HL-60 (cell line): ENCODE measurements around the gene KANK4.

ENCODE experiments used
- TF ChIP-seq, protein P1 (sequence below): IDR thresholded peaks from one replicate; pipeline ENCODE4 v1.5.1; 2011; ENCODE audit warnings: low read length, control low read depth, inconsistent platforms; ENCODE audit not compliant: insufficient read depth
- TF ChIP-seq, protein P2 (sequence below): IDR thresholded peaks from 2 replicates; pipeline ENCODE4 v1.6.1; 2012; ENCODE audit warnings: low read depth; ENCODE audit not compliant: insufficient replicate concordance

DNA sequence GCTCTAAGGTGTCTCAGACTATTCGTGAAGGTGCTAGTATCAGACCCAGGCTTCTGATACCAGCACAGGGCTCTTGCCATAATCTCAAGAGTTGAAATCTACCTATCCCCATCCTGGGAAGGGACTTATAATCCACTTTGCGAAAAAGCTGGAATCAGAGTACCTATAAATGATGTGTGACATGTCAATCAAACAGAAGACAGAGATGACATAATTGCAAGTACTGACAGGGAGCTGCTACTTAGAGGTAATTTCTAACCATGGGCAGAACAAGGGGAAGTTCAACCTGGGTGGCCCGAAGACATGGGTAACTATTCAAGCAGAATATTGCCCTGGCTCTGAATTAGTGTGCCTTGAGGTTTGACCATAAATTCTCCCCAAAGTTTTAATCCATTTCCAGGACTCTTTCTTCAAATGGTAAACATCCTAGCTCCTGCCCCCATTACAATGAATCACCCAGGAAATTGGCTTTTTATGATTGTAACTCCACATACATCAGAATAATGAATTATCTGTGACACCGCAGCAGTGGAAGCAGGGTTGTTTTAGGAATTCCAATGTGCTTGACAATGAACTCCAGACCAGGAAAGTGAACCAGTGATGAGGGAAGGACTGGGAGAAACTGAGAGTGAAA is 37.2 kb downstream of the KANK4 start:
- TF ChIP-seq, protein P1, sequence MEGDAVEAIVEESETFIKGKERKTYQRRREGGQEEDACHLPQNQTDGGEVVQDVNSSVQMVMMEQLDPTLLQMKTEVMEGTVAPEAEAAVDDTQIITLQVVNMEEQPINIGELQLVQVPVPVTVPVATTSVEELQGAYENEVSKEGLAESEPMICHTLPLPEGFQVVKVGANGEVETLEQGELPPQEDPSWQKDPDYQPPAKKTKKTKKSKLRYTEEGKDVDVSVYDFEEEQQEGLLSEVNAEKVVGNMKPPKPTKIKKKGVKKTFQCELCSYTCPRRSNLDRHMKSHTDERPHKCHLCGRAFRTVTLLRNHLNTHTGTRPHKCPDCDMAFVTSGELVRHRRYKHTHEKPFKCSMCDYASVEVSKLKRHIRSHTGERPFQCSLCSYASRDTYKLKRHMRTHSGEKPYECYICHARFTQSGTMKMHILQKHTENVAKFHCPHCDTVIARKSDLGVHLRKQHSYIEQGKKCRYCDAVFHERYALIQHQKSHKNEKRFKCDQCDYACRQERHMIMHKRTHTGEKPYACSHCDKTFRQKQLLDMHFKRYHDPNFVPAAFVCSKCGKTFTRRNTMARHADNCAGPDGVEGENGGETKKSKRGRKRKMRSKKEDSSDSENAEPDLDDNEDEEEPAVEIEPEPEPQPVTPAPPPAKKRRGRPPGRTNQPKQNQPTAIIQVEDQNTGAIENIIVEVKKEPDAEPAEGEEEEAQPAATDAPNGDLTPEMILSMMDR, result no peak
- TF ChIP-seq, protein P2, sequence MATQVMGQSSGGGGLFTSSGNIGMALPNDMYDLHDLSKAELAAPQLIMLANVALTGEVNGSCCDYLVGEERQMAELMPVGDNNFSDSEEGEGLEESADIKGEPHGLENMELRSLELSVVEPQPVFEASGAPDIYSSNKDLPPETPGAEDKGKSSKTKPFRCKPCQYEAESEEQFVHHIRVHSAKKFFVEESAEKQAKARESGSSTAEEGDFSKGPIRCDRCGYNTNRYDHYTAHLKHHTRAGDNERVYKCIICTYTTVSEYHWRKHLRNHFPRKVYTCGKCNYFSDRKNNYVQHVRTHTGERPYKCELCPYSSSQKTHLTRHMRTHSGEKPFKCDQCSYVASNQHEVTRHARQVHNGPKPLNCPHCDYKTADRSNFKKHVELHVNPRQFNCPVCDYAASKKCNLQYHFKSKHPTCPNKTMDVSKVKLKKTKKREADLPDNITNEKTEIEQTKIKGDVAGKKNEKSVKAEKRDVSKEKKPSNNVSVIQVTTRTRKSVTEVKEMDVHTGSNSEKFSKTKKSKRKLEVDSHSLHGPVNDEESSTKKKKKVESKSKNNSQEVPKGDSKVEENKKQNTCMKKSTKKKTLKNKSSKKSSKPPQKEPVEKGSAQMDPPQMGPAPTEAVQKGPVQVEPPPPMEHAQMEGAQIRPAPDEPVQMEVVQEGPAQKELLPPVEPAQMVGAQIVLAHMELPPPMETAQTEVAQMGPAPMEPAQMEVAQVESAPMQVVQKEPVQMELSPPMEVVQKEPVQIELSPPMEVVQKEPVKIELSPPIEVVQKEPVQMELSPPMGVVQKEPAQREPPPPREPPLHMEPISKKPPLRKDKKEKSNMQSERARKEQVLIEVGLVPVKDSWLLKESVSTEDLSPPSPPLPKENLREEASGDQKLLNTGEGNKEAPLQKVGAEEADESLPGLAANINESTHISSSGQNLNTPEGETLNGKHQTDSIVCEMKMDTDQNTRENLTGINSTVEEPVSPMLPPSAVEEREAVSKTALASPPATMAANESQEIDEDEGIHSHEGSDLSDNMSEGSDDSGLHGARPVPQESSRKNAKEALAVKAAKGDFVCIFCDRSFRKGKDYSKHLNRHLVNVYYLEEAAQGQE, result no peak
